Large intestine (tissue), 3 donors: ENCODE results near the gene MED13L. TPM values are rescaled to one million over a fixed set of nuclear protein-coding genes. Genes with fewer than 3 reads are reported as not detected.

ENCODE experiments used
- DNase-seq, 2 donors: peaks; one replicate each; pipeline versions ENCODE4 v3.0.0 to v3.0.0-alpha.2; 2013
- H3K27ac ChIP-seq: one replicate; pipeline ENCODE4 v1.5.1; 2013; ENCODE audit warnings: low read length
- H3K27me3 ChIP-seq: 2 replicates; pipeline ENCODE4 v1.6.1; 2013; ENCODE audit warnings: low read length; ENCODE audit not compliant: control insufficient read depth, insufficient read depth
- H3K36me3 ChIP-seq: 2 replicates; pipeline ENCODE4 v1.6.1; 2013; ENCODE audit warnings: low read length; ENCODE audit not compliant: control insufficient read depth, insufficient read depth
- H3K4me1 ChIP-seq: one replicate; pipeline ENCODE4 v1.6.1; 2013; ENCODE audit warnings: low read length; ENCODE audit not compliant: control insufficient read depth, insufficient read depth
- H3K4me3 ChIP-seq: one replicate; pipeline ENCODE4 v1.5.1; 2013; ENCODE audit warnings: low read length
- H3K9me3 ChIP-seq: one replicate; pipeline ENCODE4 v1.6.1; 2013; ENCODE audit warnings: mild to moderate bottlenecking, low read depth, low read length, moderate library complexity; ENCODE audit not compliant: control insufficient read depth
- WGBS: methylation state at CpG from one replicate; pipeline ENCODE4 v1.1.5; 2013; ENCODE audit warnings: low lambda C conversion rate; ENCODE audit not compliant: insufficient coverage; 5-methylcytosine and 5-hydroxymethylcytosine counted together
- polyA plus RNA-seq: library from polyadenylated mRNA; unstranded; fragments of 120-200 nt; gene quantifications from one replicate; pipeline ENCODE4 v1.2.1, GENCODE V29; 2013

MED13L gene
- polyA plus RNA-seq, 1 donor = 69.3 TPM

- Histone ChIP-seq H3K9me3 (no peaks in the 10 kb centered on the region), H3K27ac (no peak overlapping the region), H3K27me3 (no peaks in the 10 kb centered on the region), H3K4me3 (no peak overlapping the region), H3K36me3 (peaks cover 24% of the 10 kb centered on the region), H3K4me1 (no peaks in the 10 kb centered on the region)
- WGBS = 81% methylated on average over 3 of the region's 3 CpGs
- no peak for DNase-seq
Measured at GRCh38 chr12:115956236-115956635, 321.3 kb downstream of the MED13L start.

GRCh38 chr12:115953450-115953849 is 324.0 kb downstream of the MED13L start:
- DNase-seq = no peak
- Histone ChIP-seq H3K4me1 (no peaks in the 10 kb centered on the region), H3K4me3 (no peak overlapping the region), H3K27ac (no peak overlapping the region), H3K9me3 (no peaks in the 10 kb centered on the region), H3K27me3 (no peaks in the 10 kb centered on the region), H3K36me3 (peaks cover 12% of the 10 kb centered on the region)
- 80% methylated on average over 2 of the region's 6 CpGs for WGBS

- no peak for DNase-seq
- Histone ChIP-seq H3K36me3 (peaks cover 9% of the 10 kb centered on the region), H3K27me3 (no peaks in the 10 kb centered on the region), H3K9me3 (no peaks in the 10 kb centered on the region), H3K4me1 (no peaks in the 10 kb centered on the region), H3K27ac (no peak overlapping the region), H3K4me3 (no peak overlapping the region)
- WGBS = no CpG with 5 or more reads among the region's 7 CpGs
Measured at GRCh38 chr12:115953031-115953430, 324.5 kb downstream of the MED13L start.

GRCh38 chr12:115950959-115951358 is 326.5 kb downstream of the MED13L start:
- Histone ChIP-seq H3K36me3 (peaks cover 2% of the 10 kb centered on the region), H3K9me3 (no peaks in the 10 kb centered on the region), H3K4me3 (no peak overlapping the region), H3K4me1 (no peaks in the 10 kb centered on the region), H3K27me3 (no peaks in the 10 kb centered on the region), H3K27ac (no peak overlapping the region)
- DNase-seq = no peak
- 92% methylated on average over 2 of the region's 9 CpGs for WGBS

GRCh38 chr12:115949675-115950074 is 327.8 kb downstream of the MED13L start:
- Histone ChIP-seq H3K27ac (no peak overlapping the region), H3K4me1 (no peaks in the 10 kb centered on the region), H3K9me3 (no peaks in the 10 kb centered on the region), H3K4me3 (no peak overlapping the region), H3K27me3 (no peaks in the 10 kb centered on the region), H3K36me3 (peaks cover 2% of the 10 kb centered on the region)
- DNase-seq = no peak
- WGBS = no CpG with 5 or more reads among the region's 8 CpGs

GRCh38 chr12:115947696-115948062 is 329.8 kb downstream of the MED13L start:
- 67% methylated on average over 3 of the region's 12 CpGs for WGBS
- H3K27ac ChIP-seq = no peak overlapping the region
- no peaks in the 10 kb centered on the region for H3K27me3 ChIP-seq
- peaks cover 2% of the 10 kb centered on the region for H3K36me3 ChIP-seq
- no peak for DNase-seq
- H3K9me3 ChIP-seq = no peaks in the 10 kb centered on the region
- H3K4me1 ChIP-seq = no peaks in the 10 kb centered on the region
- no peak overlapping the region for H3K4me3 ChIP-seq

GRCh38 chr12:115946867-115947695 is 330.4 kb downstream of the MED13L start:
- Histone ChIP-seq H3K4me3 (no peak overlapping the region), H3K4me1 (no peaks in the 10 kb centered on the region), H3K27ac (no peak overlapping the region), H3K9me3 (no peaks in the 10 kb centered on the region), H3K36me3 (peaks cover 2% of the 10 kb centered on the region), H3K27me3 (no peaks in the 10 kb centered on the region)
- no peak for DNase-seq
- 89% methylated on average over 3 of the region's 19 CpGs for WGBS

GRCh38 chr12:115946092-115946491 is 331.4 kb downstream of the MED13L start:
- DNase-seq = no peak
- H3K4me1 ChIP-seq = no peaks in the 10 kb centered on the region
- no peaks in the 10 kb centered on the region for H3K27me3 ChIP-seq
- no peaks in the 10 kb centered on the region for H3K9me3 ChIP-seq
- H3K4me3 ChIP-seq = no peak overlapping the region
- H3K27ac ChIP-seq = no peak overlapping the region
- WGBS = 100% methylated on average over 1 of the region's 6 CpGs
- peaks cover 2% of the 10 kb centered on the region for H3K36me3 ChIP-seq

- WGBS = no CpG with 5 or more reads among the region's 5 CpGs
- Histone ChIP-seq H3K9me3 (no peaks in the 10 kb centered on the region), H3K27me3 (no peaks in the 10 kb centered on the region), H3K4me1 (no peaks in the 10 kb centered on the region), H3K36me3 (peaks cover 1% of the 10 kb centered on the region), H3K4me3 (no peak overlapping the region), H3K27ac (no peak overlapping the region)
- DNase-seq = no peak
Measured at GRCh38 chr12:115945491-115945885, 332.0 kb downstream of the MED13L start.

GRCh38 chr12:115944837-115945490 is 332.5 kb downstream of the MED13L start:
- H3K27me3 ChIP-seq = no peaks in the 10 kb centered on the region
- no peaks in the 10 kb centered on the region for H3K4me1 ChIP-seq
- H3K4me3 ChIP-seq = no peak overlapping the region
- no peaks in the 10 kb centered on the region for H3K9me3 ChIP-seq
- no peak overlapping the region for H3K27ac ChIP-seq
- H3K36me3 ChIP-seq = no peaks in the 10 kb centered on the region
- 100% methylated on average over 4 of the region's 24 CpGs for WGBS
- no peak for DNase-seq

GRCh38 chr12:115944392-115944742 is 333.1 kb downstream of the MED13L start:
- Histone ChIP-seq H3K27ac (no peak overlapping the region), H3K27me3 (no peaks in the 10 kb centered on the region), H3K36me3 (no peaks in the 10 kb centered on the region), H3K4me3 (no peak overlapping the region), H3K9me3 (no peaks in the 10 kb centered on the region), H3K4me1 (no peaks in the 10 kb centered on the region)
- no peak for DNase-seq
- WGBS = 80% methylated on average over 1 of the region's 8 CpGs
